GM21367 (cell line): ENCODE data around the gene RAB42.
A peak's percentile ranks its signal among the peaks of the same experiment; 100 is the strongest.
"Not testable (repeated sequence)": the region's sequence is repeated elsewhere in the genome, so short reads cannot be mapped to it uniquely, and the experiment has no call there.

Source experiments
- ATAC-seq: cut with Tn5 transposase; IDR thresholded peaks from one replicate; pipeline ENCODE4 v1.9.1; 2021; ENCODE audit not compliant: unreplicated experiment

Gene RAB42

GRCh38 chr1:28582248-28582615 is 9.8 kb upstream of the RAB42 start:
- ATAC-seq = no peak

GRCh38 chr1:28586585-28587391 is 5.3 kb upstream of the RAB42 start:
- not testable (repeated sequence) for ATAC-seq

- no peak for ATAC-seq
These were observed 431 bp downstream of the RAB42 start for GRCh38 chr1:28592321-28593071.

GRCh38 chr1:28593988-28594356 is 1.9 kb downstream of the RAB42 start:
- not testable (repeated sequence) for ATAC-seq

DNA sequence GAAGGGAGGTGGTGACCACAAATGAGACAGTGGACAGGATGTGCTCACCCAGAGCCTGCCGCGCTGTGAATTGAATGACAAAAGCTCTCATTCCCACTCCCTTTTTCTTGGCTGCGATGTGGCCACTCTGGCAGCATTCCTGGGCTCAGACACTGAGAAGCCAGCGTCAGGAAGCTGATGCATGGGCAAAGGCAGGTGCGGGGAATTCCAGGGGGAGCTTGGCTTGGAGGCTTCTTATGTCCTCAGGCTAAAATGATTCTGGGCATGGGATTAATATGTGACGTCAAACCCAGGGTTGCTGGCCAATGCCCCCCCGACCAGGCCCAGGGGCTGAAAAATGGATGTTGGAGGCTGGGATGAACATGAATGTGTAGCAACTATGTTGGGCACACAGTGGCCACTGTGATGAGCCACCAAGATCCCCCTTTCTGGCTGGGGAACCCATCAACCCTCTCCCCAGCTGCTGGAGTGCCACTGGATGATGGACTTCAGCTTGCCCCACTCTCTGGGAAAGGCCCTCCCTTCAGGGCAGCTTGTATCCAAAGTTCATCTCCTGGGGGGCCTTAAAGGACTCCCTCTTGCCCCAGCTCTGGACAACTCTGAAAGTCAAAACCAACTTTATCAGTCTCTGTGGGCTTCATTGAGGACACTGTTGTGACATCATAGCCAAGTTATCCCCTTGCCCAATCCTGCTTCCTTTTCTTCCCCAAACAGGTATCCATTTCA is 2.8 kb downstream of the RAB42 start:
- ATAC-seq = not testable (repeated sequence)

DNA sequence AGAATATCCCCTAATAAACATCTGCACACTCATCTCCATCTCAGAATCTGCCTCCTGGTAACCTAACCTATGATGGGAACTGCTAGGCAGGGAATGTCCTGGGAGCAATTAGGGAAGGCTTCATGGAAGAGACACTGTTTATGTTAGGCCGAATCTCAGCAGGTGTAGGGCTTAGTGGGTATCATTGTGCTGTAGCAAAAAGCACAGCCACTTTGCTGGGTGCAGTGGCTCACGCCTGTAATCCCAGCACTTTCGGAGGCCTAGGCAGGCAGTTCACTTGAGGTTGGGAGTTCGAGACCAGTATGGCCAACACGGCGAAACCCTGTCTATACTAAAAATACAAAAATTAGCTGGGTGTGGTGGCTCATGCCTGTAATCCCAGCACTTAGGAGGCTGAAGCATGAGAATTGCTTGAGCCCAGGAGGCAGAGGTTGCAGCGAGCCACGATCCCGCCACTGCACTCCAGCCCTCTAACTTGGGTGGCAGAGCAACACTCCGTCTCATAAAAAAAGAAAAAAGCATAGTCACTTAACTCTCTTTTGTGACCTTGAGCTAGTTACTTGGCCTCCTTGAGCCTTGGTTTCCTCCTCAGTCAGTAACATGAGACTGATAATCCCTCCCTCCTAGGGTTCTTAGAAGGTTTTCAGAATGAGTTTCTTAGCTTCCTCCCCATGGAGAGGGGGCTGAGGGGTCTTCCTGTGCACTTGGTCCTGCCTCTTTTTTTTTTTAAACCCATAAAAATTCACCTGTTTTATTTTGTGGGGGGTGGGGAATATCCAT is 3.5 kb downstream of the RAB42 start:
- ATAC-seq = no peak

DNA sequence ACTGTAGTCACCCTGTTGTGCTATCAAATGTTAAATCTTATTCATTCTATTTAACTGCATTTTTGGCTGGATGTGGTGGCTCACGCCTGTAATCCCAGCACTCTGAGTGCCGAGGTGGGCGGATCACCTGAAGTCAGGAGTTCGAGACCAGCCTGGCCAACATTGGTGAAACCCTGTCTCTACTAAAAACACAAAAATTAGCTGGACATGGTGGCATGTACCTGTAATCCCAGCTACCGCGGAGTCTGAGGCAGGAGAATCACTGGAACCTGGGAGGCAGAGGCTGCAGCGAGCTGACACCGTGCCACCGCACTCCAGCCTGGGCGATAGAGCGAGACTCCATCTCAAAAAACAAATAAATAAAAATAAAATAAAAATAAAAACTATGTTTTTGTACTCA is 4.2 kb downstream of the RAB42 start:
- ATAC-seq = not testable (repeated sequence)

DNA sequence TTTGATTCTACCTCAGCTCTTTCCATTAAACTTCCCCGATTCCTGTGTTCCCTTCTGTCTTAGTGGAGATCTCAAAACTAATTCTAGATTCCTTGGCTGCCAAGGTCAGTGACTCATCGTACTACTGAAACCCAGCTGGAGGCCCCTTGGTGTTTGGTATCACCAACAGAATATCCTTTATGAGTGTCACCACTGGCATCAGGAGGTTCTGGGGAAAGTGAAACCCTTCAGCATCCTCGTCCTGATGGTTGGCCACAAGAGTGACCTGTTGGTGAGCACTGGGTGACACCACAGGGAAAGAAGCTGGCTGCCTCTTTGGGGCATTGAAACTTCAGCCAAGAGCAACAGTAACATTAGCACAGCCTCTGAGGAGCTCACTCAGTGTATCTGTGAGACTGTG is 9.6 kb downstream of the RAB42 start:
- ATAC-seq = no peak

DNA sequence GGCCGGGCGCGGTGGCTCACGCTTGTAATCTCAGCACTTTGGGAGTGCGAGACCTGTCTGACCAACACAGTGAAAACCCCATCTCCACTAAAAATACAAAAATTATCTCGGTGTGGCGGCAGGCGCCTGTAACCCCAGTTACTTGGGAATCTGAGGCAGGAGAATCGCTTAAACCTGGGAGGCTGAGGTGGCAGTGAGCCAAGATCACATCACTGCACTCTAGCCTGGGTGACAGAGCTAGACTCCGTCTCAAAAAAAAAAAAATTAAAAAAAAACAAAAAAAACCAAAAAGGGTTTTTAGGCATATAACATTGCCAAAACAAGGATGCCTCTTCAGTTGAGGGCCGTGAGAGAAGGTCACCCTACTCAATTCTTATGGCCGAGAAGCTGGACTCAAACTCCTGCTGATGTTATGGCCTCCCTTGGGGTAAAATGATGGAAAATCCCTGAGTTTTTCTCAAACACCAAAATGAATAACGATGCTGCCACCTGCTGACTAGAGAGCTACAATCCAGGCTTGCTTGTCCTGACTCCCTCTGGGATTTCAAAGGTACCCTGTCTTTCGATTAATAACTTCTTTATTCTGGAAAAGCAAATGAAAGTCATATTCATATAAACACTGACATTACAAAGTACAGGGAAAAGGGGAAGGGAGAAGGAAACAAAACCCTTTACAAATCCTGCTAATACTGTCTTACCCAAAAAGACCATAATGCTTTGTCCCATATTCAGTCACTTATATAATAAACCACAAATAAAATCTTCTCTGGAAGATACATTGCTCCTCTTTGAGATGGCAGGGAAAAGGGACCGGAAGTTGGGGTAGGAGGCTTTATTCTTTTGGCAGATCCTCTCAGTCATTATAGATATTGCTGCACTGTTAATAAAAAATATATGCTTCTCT is 10.7 kb downstream of the RAB42 start:
- ATAC-seq = no peak

DNA sequence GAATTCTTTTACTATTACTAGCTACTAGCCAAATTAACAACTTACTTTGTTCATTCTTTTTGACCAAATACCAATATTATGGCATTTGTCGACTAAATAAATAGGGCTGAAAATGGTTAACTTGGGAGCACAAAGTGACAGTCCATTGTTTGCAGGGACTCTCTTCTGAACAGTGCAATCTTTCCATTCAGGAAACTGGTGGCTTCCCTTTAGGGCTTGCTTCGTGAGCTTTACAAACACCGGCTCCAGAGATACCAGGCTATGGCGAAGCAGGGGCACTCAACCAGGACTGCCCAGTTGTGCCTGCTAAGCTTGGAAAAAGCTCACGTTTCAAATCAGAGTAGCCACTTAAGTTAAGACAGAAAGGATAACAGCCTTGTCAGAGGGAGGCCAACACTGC is 12.3 kb downstream of the RAB42 start:
- ATAC-seq = no peak

- no peak for ATAC-seq
These were observed 12.9 kb downstream of the RAB42 start for GRCh38 chr1:28604962-28605361.

- no peak for ATAC-seq
These were observed 14.7 kb downstream of the RAB42 start for GRCh38 chr1:28606771-28607170.

GRCh38 chr1:28613175-28613574 is 21.1 kb downstream of the RAB42 start:
- no peak for ATAC-seq

DNA sequence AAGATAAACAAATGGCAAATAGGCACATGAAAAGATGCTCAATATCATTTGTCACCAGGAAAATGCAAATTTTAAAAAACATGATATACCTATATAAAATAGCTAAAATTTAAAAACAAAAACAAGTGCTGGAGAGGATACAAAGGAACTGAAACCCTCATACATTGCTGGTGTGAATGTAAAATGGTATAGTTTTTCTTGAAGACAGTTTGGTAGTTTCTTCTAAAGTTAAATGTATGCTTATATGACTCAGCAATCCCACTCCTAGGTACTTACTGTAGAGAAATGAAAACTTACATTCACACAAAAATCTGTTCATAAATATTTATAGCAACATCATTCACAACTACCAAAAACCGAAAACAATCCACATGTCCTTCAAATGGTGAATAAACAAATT is 39.6 kb downstream of the RAB42 start:
- ATAC-seq = no peak

- ATAC-seq = no peak
These were observed 40.5 kb downstream of the RAB42 start for GRCh38 chr1:28632560-28632959.

GRCh38 chr1:28640766-28641165 is 48.7 kb downstream of the RAB42 start:
- ATAC-seq = no peak

DNA sequence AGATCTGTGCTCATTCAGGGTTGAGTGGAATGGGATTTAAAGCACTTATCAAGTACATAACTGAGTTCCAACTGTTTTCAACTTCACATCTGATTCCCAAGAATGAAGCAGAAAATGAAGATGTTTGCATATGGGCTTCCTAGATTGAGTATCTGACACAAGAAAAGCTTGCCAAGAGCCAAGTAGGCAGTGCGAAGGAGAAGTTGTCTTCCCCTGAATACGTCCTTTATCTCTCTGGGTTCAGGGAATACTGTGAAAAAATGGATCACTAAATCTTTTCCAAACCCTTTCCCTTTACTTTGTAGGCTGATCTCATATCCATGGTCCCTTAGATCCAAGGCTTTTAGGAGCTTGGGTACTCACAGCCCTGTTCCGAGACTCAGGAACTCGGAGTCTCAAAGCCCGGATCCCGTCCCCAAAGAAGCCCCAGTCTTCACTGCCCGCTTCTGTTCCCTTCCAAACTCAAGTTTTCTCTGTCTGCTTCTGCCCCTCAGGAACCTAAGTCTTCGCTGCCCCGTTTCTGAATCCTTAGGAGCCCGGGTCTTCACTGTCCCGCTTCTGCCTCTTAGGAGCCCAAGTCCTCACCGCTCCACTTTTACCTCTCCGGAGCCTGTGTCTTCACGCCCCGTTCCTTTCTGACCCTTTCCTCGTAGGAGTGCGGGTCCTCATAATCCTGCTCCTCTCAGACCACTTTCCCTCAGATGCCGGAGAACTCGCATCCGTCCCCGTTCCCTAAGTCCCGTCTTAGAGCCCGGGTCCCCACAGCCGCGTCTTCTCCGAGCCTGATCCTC is 50.2 kb downstream of the RAB42 start:
- peak; percentile 20 for ATAC-seq

GRCh38 chr1:28642847-28643635 is 51.0 kb downstream of the RAB42 start, which contains the start of gene TAF12:
Gene TAF12, minus strand, starts transcription at chr1:28643067. Its CDS starts 20,986 bp downstream, at chr1:28622081.
- peak; percentile 63 for ATAC-seq
